Vagina (tissue), 2 donors: ENCODE results near the gene KRT33A.
"Not testable (repeated sequence)": the region's sequence is repeated elsewhere in the genome, so short reads cannot be mapped to it uniquely, and the experiment has no call there.

ENCODE experiments used
- POLR2A ChIP-seq, 2 donors: fragments of 450-650 bp; IDR thresholded peaks; one replicate each; pipeline ENCODE4 v1.6.1; 2017; ENCODE audit warnings: antibody characterized with exemption in 2 of 2, mild to moderate bottlenecking in 2 of 2, moderate library complexity in 2 of 2
- POLR2AphosphoS5 ChIP-seq, 2 donors: sonication (generic); formaldehyde crosslinking; IDR thresholded peaks; one replicate each; pipeline ENCODE4 v1.9.0; 2017; ENCODE audit warnings: antibody characterized with exemption in 2 of 2, mild to moderate bottlenecking in 2 of 2, low read depth in 1 of 2; ENCODE audit not compliant: insufficient read depth in 1 of 2
- TF ChIP-seq, protein P1 (sequence below), 3 experiments: fragments of 450-650 bp in 2 of 3; fragments of 200-600 bp in 1 of 3; sonication (generic) in 1 of 3; IDR thresholded peaks; one replicate each; pipeline ENCODE4 v1.5.1; 2017 to 2019; ENCODE audit warnings: antibody characterized with exemption in 3 of 3, mild to moderate bottlenecking in 2 of 3, moderate library complexity in 2 of 3

GRCh38 chr17:41350381-41350878, at the start of gene KRT33A:
- TF ChIP-seq, protein P1, sequence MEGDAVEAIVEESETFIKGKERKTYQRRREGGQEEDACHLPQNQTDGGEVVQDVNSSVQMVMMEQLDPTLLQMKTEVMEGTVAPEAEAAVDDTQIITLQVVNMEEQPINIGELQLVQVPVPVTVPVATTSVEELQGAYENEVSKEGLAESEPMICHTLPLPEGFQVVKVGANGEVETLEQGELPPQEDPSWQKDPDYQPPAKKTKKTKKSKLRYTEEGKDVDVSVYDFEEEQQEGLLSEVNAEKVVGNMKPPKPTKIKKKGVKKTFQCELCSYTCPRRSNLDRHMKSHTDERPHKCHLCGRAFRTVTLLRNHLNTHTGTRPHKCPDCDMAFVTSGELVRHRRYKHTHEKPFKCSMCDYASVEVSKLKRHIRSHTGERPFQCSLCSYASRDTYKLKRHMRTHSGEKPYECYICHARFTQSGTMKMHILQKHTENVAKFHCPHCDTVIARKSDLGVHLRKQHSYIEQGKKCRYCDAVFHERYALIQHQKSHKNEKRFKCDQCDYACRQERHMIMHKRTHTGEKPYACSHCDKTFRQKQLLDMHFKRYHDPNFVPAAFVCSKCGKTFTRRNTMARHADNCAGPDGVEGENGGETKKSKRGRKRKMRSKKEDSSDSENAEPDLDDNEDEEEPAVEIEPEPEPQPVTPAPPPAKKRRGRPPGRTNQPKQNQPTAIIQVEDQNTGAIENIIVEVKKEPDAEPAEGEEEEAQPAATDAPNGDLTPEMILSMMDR (IDR thresholded peaks at IDR 0.05) = not testable (repeated sequence)
- not testable (repeated sequence) for TF ChIP-seq POLR2AphosphoS5 (IDR thresholded peaks at IDR 0.05; ENCODE audit: insufficient read depth in 1 of 2, low read depth in 1 of 2); POLR2A (IDR thresholded peaks at IDR 0.05)
